Hepatocyte (in vitro differentiated cells): ENCODE results near the gene PLEKHD1. TPM values are rescaled to one million over a fixed set of nuclear protein-coding genes. Genes with fewer than 3 reads are reported as not detected.

Experiments used
- DNase-seq: peaks from one replicate; pipeline ENCODE4 v3.0.0-alpha.2; 2016; ENCODE audit warnings: low spot score
- H2AFZ ChIP-seq: fragments of 200-600 bp; sonication (generic); 2 replicates; pipeline ENCODE4 v1.6.0; 2016; ENCODE audit warnings: antibody characterized with exemption, mild to moderate bottlenecking
- H3K27ac ChIP-seq: fragments of 200-600 bp; sonication (generic); 2 replicates; pipeline ENCODE4 v1.5.1; 2016; ENCODE audit warnings: mild to moderate bottlenecking
- H3K27me3 ChIP-seq: fragments of 200-600 bp; sonication (generic); 2 replicates; pipeline ENCODE4 v1.6.1; 2016
- H3K36me3 ChIP-seq: fragments of 200-600 bp; sonication (generic); replicated peaks from 2 replicates; pipeline ENCODE4 v1.5.1; 2016; ENCODE audit warnings: low read depth; ENCODE audit not compliant: insufficient read depth
- H3K4me1 ChIP-seq: fragments of 200-600 bp; sonication (generic); 2 replicates; pipeline ENCODE4 v1.5.1; 2016; ENCODE audit warnings: mild to moderate bottlenecking, moderate library complexity; ENCODE audit not compliant: insufficient read depth
- H3K4me2 ChIP-seq: fragments of 200-600 bp; sonication (generic); 2 replicates; pipeline ENCODE4 v1.6.0; 2016
- H3K4me3 ChIP-seq: fragments of 200-600 bp; sonication (generic); 2 replicates; pipeline ENCODE4 v1.5.1; 2016; ENCODE audit warnings: mild to moderate bottlenecking
- H3K79me2 ChIP-seq: fragments of 200-600 bp; sonication (generic); 2 replicates; pipeline ENCODE4 v1.6.0; 2017; ENCODE audit warnings: mild to moderate bottlenecking
- H3K9me2 ChIP-seq: fragments of 200-600 bp; sonication (generic); replicated peaks from 2 replicates; pipeline ENCODE4 v1.6.0; 2017; ENCODE audit warnings: mild to moderate bottlenecking; ENCODE audit not compliant: insufficient read depth
- H3K9me3 ChIP-seq: fragments of 200-600 bp; sonication (generic); 2 replicates; pipeline ENCODE4 v1.5.1; 2016; ENCODE audit warnings: low read depth, mild to moderate bottlenecking
- H4K20me1 ChIP-seq: fragments of 200-600 bp; sonication (generic); 2 replicates; pipeline ENCODE4 v1.6.0; 2016; ENCODE audit warnings: mild to moderate bottlenecking; ENCODE audit not compliant: insufficient read depth, poor library complexity, severe bottlenecking
- EZH2 ChIP-seq: fragments of 200-600 bp; sonication (generic); IDR thresholded peaks from 2 replicates; pipeline ENCODE4 v1.6.1; 2016; ENCODE audit warnings: antibody characterized with exemption, mild to moderate bottlenecking, borderline replicate concordance
- EZH2phosphoT487 ChIP-seq: fragments of 200-600 bp; sonication (generic); IDR thresholded peaks from one replicate; pipeline ENCODE4 v1.6.1; 2018; ENCODE audit warnings: antibody characterized with exemption, mild to moderate bottlenecking, low read depth, moderate library complexity; ENCODE audit not compliant: unreplicated experiment, severe bottlenecking
- WGBS: methylation state at CpG from one replicate; pipeline ENCODE4 v1.1.6; 2016; ENCODE audit warnings: low lambda C conversion rate; ENCODE audit errors: missing lambda C conversion rate; 5-methylcytosine and 5-hydroxymethylcytosine counted together
- polyA plus RNA-seq: library from polyadenylated mRNA; unstranded; fragments of >200 nt; fragmentation: Nextera tagmentation; extraction: Ambion mirVana; gene quantifications from 2 replicates; pipeline ENCODE4 v1.2.1, GENCODE V29; 2016
- total RNA-seq: library from RNA; depleted of rRNA; stranded (reverse); fragments of >200 nt; gene quantifications from 2 replicates; pipeline ENCODE4 v1.2.3, GENCODE V29; 2014
- TF ChIP-seq, protein P1 (sequence below): fragments of 200-600 bp; sonication (generic); IDR thresholded peaks from 2 replicates; pipeline ENCODE4 v1.5.1; 2016; ENCODE audit warnings: antibody characterized with exemption, mild to moderate bottlenecking; ENCODE audit not compliant: poor library complexity

PLEKHD1 gene
- total and polyA plus RNA-seq, 2 experiments from 2014 or later, result not detected

DNA sequence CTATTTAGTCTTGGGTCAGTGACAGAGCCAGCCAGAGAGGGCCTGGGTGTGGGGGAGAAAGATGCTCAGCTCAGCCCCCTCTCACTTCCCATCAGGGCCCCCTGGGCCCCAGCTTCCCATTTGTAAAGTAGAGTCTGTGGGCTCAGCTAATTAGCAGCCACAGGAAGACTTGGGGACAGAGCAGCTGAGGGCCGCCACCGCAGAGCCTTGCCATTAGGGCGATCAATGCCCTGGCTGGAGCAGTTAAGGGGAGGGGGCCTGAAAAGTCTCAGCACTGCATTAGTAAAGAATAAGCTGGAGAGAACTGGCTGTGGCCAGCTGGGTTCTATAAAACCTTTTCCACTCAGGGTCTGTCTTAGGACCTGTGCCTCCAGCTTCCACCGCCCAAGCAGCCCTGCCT is 2.7 kb downstream of the PLEKHD1 start:
- Histone ChIP-seq H3K4me1 (peaks cover 16% of the 10 kb centered on the region), H3K9me3 (no peaks in the 10 kb centered on the region), H3K27ac (no peak overlapping the region), H3K27me3 (peaks cover 62% of the 10 kb centered on the region), H3K4me3 (no peak overlapping the region), H3K4me2 (no peak overlapping the region), H3K36me3 (no peaks in the 10 kb centered on the region), H4K20me1 (no peaks in the 10 kb centered on the region), H3K9me2 (no peaks in the 10 kb centered on the region), H3K79me2 (no peaks in the 10 kb centered on the region), H2AFZ (no peak overlapping the region)
- DNase-seq, result no peak
- 85% methylated on average over 4 of the region's 4 CpGs for WGBS
- TF ChIP-seq EZH2phosphoT487, result no peak
- TF ChIP-seq, protein P1, sequence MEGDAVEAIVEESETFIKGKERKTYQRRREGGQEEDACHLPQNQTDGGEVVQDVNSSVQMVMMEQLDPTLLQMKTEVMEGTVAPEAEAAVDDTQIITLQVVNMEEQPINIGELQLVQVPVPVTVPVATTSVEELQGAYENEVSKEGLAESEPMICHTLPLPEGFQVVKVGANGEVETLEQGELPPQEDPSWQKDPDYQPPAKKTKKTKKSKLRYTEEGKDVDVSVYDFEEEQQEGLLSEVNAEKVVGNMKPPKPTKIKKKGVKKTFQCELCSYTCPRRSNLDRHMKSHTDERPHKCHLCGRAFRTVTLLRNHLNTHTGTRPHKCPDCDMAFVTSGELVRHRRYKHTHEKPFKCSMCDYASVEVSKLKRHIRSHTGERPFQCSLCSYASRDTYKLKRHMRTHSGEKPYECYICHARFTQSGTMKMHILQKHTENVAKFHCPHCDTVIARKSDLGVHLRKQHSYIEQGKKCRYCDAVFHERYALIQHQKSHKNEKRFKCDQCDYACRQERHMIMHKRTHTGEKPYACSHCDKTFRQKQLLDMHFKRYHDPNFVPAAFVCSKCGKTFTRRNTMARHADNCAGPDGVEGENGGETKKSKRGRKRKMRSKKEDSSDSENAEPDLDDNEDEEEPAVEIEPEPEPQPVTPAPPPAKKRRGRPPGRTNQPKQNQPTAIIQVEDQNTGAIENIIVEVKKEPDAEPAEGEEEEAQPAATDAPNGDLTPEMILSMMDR, result no peak
- no peak for TF ChIP-seq EZH2

DNA sequence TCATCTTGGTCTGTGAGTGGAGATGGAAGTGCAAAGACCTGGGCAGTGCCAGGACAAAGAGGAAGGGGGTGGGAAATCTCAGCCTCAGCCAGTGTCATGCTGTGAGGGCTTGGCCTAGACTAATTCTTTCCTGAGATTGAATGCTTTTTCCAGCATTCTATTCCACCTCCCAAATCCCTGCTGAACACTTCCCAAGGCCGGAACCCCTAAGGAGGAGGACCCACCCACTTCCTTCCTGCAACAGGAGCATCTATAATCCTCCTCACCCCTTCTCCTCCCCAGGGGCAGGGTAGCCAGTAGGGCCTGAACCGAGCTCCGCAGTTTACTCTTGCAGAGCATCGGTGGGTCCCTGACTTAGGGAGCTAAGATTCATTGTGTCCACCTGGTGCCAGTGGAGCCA is 3.2 kb downstream of the PLEKHD1 start:
- DNase-seq, result no peak
- H4K20me1 ChIP-seq, result no peaks in the 10 kb centered on the region
- H3K9me3 ChIP-seq, result no peaks in the 10 kb centered on the region
- no peak overlapping the region for H2AFZ ChIP-seq
- no peak overlapping the region for H3K4me2 ChIP-seq
- H3K27me3 ChIP-seq, result peaks cover 57% of the 10 kb centered on the region
- no peaks in the 10 kb centered on the region for H3K79me2 ChIP-seq
- 77% methylated on average over 4 of the region's 4 CpGs for WGBS
- no peaks in the 10 kb centered on the region for H3K9me2 ChIP-seq
- H3K36me3 ChIP-seq, result no peaks in the 10 kb centered on the region
- TF ChIP-seq, protein P1, result no peak
- TF ChIP-seq EZH2phosphoT487 (no peak), EZH2 (no peak)
- no peak overlapping the region for H3K4me3 ChIP-seq
- no peak overlapping the region for H3K27ac ChIP-seq
- H3K4me1 ChIP-seq, result peaks cover 16% of the 10 kb centered on the region

GRCh38 chr14:69489495-69489894 is 5.0 kb downstream of the PLEKHD1 start:
- no peaks in the 10 kb centered on the region for H4K20me1 ChIP-seq
- H2AFZ ChIP-seq, result no peak overlapping the region
- H3K36me3 ChIP-seq, result no peaks in the 10 kb centered on the region
- H3K4me1 ChIP-seq, result peaks cover 6% of the 10 kb centered on the region
- H3K4me2 ChIP-seq, result no peak overlapping the region
- no peaks in the 10 kb centered on the region for H3K9me3 ChIP-seq
- DNase-seq, result no peak
- no peaks in the 10 kb centered on the region for H3K79me2 ChIP-seq
- peaks cover 40% of the 10 kb centered on the region for H3K27me3 ChIP-seq
- no peaks in the 10 kb centered on the region for H3K9me2 ChIP-seq
- H3K27ac ChIP-seq, result no peak overlapping the region
- TF ChIP-seq EZH2phosphoT487, result no peak
- TF ChIP-seq, protein P1, result no peak
- H3K4me3 ChIP-seq, result no peak overlapping the region

DNA sequence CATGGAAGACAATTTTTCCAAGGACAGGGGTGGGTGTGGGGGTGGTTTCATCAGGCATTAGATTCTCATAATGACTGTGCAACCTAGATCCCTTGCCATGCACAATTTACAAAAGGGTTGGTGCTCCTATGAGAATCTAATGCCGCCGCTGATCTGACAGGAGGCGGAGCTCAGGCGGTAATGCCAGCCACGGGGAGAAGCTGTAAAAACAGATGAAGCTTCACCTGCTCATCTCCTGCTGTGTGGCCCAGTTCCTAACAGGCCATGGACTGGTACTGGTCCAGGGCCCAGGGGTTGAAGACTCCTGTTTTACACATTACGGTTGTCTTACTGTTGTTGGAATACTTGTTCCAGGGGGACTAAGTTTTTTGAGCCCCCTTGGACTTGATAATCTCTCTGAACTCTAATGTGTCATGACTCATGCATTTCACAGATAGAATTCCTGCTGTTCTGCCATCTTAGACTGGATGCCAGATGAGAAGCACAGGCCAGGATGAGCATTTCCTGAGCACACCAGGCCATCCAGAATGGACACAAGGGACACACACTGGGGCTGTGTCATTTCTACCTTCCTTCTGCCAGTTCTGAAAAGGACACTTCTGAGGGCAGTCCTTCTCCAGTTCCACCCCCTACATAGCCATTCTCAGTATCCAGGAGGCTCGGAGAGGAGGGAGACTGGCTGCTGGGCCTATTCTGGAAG is 5.8 kb downstream of the PLEKHD1 start:
- H3K9me2 ChIP-seq, result no peaks in the 10 kb centered on the region
- no peak overlapping the region for H3K4me3 ChIP-seq
- H3K4me2 ChIP-seq, result no peak overlapping the region
- DNase-seq, result no peak
- H4K20me1 ChIP-seq, result no peaks in the 10 kb centered on the region
- no peak overlapping the region for H3K27ac ChIP-seq
- H3K79me2 ChIP-seq, result no peaks in the 10 kb centered on the region
- no peaks in the 10 kb centered on the region for H3K9me3 ChIP-seq
- no peaks in the 10 kb centered on the region for H3K4me1 ChIP-seq
- no peak for TF ChIP-seq EZH2phosphoT487
- WGBS, result 82% methylated on average over 7 of the region's 7 CpGs
- H3K27me3 ChIP-seq, result peaks cover 31% of the 10 kb centered on the region
- no peak overlapping the region for H2AFZ ChIP-seq
- H3K36me3 ChIP-seq, result no peaks in the 10 kb centered on the region
